Esophagus squamous epithelium (tissue), 4 donors: ENCODE measurements around the gene CHIT1.
"Not testable (repeated sequence)": the region's sequence is repeated elsewhere in the genome, so short reads cannot be mapped to it uniquely, and the experiment has no call there.

Experiments used
- CTCF ChIP-seq, 6 experiments: fragments of 450-650 bp in 4 of 6; fragments of 200-600 bp in 2 of 6; sonication (generic) in 2 of 6; IDR thresholded peaks; one replicate each; pipeline ENCODE4 v1.5.1; 2016 to 2019; ENCODE audit warnings: antibody characterized with exemption in 6 of 6, mild to moderate bottlenecking in 4 of 6, moderate library complexity in 4 of 6
- POLR2A ChIP-seq, 4 donors: fragments of 450-650 bp; IDR thresholded peaks; one replicate each; pipeline ENCODE4 v1.6.1; 2017; ENCODE audit warnings: antibody characterized with exemption in 4 of 4, mild to moderate bottlenecking in 4 of 4, moderate library complexity in 3 of 4

DNA sequence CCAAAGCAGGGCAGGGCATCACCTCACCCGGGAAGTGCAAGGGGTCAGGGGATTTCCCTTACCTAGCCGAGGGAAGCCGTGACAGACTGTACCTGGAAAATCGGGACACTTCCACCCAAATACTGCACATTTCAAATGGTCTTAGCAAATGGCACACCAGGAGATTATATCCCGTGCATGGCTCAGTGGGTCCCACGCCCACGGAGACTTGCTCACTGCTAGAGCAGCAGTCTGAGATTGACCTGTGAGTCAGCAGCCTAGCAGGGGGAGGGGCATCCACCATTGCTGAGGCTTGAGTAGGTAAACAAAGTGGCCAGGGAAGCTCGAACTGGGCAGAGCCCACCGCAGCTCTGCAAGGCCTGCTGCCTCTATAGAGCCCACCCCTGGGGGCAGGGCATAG, 27.2 kb upstream of the CHIT1 start:
- not testable (repeated sequence) for TF ChIP-seq POLR2A, CTCF (IDR thresholded peaks at IDR 0.05)
